NCI-H187 treated with DMSO at 0.1 percent for 48 hours (cell line): ENCODE data around the gene GALK1.

Experiments
- DNase-seq: peaks from one replicate; lab custom pipeline; 2025; lab: John Stamatoyannopoulos, UW

GALK1 gene

DNA sequence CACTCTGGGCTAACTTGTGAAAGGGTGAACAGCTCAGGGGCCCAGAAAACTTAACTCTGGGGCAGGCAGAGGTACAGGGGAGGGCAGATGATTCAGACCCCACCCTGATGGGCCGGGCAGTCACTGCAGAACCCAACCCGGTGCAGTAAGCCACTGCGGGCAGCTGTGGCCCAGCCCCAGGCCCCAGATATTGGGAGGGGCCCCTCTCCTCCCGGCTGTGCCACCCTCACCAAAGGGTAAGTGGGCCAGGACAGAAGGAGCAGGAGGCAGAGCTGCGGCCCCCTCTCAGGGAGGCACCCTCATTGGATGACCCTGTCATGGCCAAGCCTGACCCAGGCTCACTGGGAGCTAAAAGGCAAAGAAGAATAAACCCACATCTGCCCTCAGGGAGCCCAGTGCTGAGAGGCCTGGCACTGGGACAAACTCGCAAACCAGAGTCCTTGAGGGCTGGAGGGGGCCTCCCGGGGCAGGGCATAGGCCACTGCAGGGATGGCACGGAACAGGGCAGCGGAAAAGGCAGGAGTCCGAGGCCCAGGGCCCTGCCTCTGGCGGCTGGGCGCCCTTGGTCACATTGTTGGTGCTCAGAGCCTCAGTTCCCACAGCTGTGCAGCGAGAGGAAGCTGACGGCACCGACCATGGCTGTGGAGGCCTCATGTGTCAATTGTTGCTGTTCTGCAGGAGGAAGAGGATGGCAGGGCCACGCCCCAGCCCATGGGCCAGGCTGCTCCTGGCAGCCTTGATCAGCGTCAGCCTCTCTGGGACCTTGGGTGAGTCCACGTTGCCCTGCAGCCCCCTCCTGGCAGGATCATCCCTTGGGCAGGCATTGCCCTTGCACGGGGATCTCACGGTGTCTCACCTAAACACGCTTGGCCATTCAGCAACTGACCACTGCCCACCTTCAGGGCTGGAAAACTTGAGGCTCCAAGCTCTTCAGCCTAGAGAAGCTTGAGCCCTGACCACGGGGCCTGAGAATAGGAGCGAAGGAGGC, 40.7 kb downstream of the GALK1 start:
- DNase-seq, result no peak

DNA sequence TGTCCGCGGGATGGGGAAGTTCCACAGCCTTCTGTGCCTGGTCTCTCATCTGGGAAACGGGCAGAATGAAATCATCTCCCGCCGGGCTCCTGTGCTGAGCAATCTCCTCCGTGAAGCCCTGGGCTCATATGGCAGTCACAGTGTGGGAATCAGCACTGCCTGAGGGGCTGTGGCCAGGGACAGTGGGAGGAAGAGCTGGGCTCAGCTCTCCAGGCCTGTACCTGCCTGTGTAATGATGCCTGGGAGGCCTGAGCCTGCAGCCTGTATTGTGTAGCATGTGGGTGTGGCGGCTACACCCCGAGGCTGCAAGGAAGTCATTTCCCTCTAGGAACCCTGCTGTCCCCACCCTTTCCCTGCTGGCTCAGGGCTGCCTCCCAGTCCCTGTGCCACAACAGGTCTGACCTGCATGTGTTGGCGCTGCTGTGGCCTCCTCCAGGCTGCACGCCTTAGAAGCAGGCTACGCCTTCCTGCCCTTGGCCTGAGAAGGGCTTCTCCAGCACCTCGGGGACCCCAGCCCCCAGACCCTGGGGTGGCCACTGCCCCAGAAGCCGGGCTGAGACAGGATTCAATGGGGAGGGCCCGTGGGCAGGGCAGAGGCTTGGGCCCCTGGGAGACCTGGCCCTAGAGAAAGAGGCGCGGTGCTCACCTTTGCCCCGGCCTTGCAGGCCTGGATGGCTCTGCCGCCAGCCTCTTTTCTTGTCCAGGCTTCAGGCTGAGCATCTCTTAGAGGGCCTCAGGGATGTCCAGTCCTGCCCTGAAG, 41.6 kb downstream of the GALK1 start:
- DNase-seq, result no peak

DNA sequence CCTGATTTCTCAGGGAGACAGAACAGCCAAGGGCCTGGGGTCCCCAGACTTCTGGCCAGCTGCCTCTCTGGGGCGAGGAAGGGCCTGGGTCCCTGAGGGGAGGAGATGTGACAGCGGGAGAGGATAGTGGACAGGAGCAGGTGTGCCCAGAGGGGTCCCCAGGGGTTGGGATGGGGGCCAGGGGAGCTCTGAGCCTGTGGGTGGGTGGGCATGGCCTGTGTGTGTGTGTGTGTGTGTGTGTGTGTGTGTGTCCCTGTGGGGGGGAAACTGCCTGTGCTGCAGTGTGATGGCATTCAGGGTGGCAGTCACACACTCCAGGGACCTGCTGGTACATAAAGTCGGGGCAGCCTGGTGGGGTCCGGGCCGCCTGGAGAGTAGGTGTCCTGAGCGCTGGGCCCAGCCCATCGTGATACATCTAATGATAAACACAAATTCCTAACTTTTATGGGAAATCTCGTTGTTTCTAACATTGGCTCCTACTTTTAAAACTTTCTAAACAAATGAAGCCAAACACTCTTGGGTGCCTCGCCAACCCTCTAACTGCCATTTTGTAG, 42.4 kb downstream of the GALK1 start:
- no peak for DNase-seq

DNA sequence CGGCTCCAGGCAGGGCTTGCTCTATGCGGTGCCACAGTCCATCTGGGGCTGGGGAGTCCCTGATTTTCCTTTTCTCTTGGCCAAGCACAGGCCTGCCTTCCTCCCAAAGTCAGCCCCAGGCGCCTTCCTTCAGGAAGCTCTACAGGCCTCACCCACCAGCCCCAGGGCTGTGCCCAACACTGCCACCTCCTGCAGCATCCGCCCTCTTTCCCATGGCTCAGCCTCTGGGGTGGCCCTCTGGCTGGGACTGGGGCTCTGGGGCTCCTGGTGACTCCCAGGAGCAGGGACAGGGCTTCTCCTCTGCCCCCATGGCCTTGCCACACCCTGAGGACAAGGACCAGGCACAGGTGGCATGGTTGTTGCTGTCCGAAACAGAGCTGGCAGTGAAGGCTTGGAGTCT, 42.9 kb downstream of the GALK1 start:
- DNase-seq, result no peak

DNA sequence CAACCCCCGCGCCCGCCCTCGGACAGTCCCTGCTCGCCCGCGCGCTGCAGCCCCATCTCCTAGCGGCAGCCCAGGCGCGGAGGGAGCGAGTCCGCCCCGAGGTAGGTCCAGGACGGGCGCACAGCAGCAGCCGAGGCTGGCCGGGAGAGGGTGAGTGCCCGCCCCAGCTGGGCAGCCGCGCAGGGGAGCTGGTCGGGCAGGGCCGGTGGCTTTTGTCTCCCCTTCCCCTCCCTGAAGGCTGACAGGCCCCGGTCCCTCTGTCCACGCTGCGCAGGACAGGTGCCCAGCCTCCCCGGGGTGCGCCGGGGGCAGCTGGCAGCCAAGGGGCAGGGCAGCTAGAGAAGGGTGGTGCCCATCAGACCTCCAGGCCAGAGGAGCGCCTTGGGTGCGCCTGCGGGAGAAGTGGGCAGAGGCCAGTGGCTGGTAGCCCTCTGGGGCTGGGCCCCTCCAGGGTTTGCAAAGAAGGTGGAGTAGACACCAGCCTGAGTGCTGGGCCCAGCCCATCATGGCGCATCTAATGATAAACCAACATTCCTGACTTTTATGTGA, 43.5 kb downstream of the GALK1 start:
- no peak for DNase-seq

DNA sequence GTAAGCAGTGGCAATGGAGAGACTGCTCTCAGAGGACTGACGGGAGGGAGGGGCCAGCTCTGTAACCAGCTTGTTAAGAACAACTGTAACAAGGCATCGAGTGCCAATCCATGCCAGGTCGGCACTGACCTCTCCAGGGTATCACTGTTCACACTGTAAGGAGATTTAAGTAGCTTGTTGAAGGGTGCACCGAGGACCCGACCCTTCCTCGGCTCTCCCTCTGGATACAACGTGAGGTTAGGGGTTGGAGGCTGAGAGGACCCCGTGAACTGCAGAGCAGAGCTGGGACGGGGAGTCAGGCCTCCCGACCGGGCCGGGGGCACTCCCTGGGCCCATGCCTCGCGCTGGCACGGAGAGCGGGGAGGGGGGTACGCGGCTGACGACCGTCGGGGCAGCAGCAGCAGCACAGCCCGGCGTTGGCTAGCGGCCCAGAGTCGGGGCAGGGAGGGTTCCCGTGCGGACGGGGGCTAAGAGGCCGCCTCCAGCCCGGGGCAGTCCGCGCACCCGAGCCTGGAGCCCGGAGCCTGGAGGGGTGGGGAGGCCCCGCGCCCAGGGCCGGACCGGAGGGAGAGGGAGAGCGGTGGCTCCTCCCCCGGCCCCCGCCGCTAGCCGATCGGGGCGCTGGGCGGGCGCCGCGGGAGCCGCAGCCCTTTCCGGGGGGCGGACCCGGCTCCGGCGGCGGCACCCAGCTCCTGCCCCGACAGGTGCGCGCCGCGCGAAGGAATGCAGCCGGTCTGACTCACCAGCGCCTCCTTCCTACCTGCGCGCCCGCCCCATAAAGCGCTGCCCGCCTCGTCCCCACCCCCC, 44.1 kb downstream of the GALK1 start, which contains the start of gene ITGB4:
TSS of gene ITGB4 (plus strand) at position 804 of the 807 bp plus-strand sequence. CDS start 3,245 bp downstream, outside the sequence.
- DNase-seq, result no peak

- DNase-seq, result no peak
These were observed 45.3 kb downstream of the GALK1 start for GRCh38 chr17:75719732-75720131.

- DNase-seq, result no peak
These were observed 52.5 kb downstream of the GALK1 start for GRCh38 chr17:75712446-75712845.
